CD4-positive, alpha-beta T cell treated with Interleukin-10 for 1 hour (primary cell): ENCODE results near the gene RGS18.
"Not testable (repeated sequence)": the region's sequence is repeated elsewhere in the genome, so short reads cannot be mapped to it uniquely, and the experiment has no call there.

Experiments used
- DNase-seq: peaks from one replicate; pipeline ENCODE4 v3.0.0-alpha.2; 2020

Gene RGS18, protein sequence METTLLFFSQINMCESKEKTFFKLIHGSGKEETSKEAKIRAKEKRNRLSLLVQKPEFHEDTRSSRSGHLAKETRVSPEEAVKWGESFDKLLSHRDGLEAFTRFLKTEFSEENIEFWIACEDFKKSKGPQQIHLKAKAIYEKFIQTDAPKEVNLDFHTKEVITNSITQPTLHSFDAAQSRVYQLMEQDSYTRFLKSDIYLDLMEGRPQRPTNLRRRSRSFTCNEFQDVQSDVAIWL

DNA sequence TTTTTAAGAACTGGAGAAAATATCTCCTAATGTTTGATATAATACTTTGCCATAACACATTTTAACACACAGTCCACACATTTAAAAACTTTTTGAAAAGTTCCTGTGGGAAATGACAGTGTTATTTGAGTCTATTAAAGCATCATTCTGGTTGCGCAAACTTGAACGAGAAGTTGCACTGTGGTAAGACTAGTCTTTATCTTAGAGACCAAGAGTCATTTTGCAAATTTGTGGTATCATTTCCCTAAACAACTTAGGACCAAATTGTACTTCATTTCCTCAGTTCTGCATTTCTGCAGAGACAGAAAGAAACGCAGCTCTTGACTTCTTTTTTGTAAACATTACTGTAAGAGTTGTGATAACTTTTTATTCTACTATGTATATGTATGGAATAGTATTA lies at the start of gene RGS18:
TSS of gene RGS18 (plus strand) at position 282 of the 400 bp plus-strand sequence. CDS start 176 bp downstream, outside the sequence.
- peak; percentile 7 for DNase-seq

DNA sequence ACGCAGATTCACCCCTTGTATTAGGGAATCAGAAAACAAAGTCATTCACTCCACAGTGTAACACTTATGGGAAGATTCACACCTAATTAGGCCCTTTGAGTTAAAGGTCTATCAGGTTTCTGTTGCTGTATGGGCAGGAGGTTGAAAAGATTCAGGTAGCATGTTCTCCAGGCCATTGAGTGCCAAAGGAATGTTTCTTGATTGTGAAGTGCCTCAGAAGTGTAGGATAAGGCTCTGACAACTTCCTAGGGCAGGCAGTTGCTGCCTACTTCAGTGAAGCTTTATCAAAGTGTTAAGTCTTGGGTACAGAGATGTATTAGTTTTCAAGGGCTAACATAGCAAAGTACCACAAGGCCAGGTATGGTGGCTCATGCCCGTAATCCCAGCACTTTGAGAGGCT lies 48.7 kb upstream of the RGS18 start:
- DNase-seq, result no peak

DNA sequence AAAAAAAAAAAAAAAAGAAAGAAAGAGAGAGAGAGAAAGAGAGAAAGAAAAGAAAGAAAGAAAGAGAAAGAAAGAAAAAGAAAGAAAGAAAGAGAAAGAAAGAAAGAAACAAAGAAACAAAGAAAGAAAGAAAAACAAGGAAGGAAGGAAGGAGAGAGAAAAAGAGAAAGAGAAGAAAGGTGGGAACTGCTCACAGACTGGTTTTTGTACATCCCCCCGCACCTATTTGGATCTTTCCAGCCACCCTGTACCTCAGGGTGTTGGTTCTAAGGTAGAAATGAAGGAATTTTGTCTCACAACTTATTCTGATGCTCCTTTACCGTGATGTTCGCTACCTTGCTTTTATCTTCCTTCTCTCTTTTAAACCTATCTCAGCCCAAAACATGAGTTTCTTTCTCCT lies 43.3 kb upstream of the RGS18 start:
- DNase-seq, result no peak

DNA sequence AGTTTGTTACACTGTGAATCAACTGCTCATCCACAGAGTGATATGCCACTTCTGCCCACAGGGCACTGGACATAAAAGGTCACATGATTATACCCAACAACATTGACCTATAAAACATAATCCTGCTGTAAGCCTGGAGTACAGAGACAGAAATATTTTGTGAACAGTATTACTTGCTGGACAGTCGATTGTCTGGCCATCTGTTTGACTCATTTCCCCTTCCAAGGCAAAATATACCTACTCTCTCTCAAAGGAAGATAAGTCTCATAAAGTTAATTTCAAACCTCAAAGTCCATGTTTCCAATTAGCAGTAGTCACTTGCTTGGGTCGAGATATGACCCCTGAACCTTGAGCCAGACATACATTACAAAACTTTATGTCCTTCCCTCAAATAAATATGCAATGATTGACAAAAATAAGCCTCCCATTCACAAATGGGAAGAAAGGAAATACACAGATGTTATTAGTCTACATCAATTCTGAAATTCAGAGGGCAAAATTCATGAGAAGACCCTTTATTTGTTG lies 39.3 kb upstream of the RGS18 start:
- no peak for DNase-seq

DNA sequence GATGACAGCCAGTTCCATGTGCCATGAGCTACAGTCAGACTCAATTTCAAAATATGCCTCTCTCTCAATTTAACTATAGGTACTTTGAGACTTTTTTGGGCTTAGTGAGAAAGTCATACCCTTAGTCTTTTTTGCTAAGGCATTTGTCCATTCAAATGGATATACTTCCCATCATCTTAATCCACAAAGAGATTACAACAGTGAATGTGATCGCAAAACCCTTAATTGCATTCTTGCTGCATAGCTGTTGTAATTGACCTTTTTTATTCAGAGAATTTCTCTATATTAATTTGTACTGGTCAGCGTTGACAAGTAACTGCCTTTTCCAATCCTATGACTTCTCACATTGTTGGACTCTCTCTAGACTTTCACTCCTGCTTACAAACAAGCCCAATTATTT lies 38.6 kb upstream of the RGS18 start:
- DNase-seq, result no peak

DNA sequence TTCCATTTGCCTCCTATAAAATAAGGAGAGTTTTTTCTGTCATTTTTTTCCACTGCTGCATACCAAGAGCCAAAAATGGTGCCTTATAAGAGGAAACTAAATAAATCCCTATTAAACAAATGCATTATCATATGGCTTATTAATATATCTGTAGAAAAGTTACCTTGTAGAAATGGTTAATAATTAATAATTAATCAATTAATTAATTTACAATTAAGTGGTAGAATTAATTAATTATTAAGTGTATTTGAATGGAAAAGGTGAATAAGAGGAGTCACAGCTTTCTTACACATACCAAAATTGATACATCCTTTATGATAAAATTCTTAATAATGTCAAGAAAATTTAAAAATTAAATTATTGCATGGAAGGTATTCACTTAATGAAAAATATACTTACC lies 35.6 kb upstream of the RGS18 start:
- no peak for DNase-seq

DNA sequence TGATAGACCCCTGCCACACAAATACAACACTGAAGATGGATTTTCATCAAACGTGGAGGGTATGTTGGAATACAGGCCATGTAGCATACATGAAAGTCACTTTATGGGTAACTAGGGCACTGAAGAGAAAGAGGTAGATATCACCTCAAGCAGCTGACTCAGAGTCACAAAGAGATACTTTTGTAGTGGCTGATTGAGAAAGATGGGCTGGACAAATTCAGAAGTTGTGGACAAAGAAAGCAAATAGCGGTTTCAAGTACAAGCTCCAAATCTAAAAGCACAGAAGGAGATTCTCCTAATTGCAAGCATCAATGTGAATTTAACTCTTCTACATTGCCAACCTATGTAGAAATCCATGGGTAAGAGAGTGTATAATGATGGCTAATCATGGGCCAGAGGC lies 35.0 kb upstream of the RGS18 start:
- DNase-seq, result no peak

DNA sequence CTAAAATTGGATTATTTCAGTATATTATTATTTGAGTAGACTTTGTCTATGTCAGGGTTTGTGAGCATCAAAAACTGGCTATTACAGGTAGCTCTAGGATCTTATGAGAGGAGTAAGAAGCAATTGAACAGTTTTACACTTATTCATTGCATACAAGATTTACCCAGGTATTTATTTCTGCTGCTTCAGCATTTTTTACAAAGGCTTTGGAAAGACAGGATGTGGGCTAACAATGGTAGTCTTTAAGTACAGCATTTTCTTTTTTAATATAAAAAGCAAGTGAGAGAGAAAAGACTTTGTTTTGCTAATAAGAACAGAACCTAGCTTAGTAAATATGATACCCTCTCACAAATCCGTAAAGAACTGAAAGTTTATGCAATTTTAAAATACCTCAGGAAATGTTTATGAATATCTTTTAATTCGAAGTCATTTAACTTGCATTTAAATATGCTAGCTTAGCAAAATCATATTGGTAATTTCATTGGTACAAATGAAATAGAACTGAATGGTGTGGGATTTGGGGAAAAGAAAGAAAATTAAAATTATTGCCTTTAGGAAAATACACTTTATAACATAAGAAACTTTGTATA lies 32.1 kb upstream of the RGS18 start:
- no peak for DNase-seq

DNA sequence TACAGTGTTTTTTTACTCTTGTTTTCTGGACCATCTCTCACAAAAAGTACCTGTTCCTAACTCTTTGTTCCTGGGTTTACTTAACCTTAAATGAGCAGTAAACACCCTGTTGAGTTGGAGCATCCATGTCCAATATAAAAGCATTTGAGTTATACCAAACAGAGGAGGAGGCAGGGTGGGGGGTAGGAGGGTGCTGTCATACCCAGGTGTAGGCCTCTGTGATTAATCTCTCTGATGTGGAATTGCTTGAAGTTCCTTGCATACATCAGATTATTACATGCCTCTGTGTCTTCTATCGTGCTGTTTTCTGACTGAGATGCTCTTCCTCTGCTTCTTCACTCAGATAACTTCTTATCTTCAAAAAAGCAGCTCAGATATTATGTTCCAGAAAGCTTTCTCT lies 28.1 kb upstream of the RGS18 start:
- DNase-seq, result no peak

DNA sequence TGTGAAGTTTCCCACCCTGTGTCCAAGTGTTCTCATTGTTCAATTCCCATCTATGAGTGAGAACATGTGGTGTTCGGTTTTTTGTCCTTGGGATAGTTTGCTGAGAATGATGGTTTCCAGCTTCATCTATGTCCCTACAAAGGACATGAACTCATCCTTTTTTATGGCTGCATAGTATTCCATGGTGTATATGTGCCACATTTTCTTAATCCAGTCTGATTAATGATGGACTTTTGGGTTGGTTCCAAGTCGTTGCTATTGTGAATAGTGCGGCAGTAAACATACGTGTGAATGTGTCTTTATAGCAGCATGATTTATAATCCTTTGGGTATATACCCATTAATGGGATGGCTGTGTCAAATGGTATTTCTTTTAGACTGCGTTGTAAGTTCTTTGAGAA lies 27.4 kb upstream of the RGS18 start:
- DNase-seq, result not testable (repeated sequence)

DNA sequence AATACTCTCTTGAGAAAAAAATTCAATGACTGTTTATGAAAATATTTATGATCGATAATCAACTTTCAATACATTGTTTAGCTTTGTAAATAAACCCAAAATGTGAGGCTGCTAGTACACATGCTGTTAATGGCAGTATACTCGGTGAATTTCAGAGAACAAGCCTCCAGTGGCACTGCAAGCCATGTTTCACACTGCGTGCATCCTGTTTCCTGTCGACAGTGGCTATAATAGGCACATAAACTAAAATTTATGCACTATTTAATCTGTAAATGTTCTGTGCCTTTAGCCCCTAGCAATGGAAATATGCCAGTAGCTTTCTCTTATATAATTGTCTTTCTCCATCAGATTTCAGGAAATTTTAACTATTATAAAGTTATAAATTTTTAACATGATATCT lies 26.3 kb upstream of the RGS18 start:
- no peak for DNase-seq

DNA sequence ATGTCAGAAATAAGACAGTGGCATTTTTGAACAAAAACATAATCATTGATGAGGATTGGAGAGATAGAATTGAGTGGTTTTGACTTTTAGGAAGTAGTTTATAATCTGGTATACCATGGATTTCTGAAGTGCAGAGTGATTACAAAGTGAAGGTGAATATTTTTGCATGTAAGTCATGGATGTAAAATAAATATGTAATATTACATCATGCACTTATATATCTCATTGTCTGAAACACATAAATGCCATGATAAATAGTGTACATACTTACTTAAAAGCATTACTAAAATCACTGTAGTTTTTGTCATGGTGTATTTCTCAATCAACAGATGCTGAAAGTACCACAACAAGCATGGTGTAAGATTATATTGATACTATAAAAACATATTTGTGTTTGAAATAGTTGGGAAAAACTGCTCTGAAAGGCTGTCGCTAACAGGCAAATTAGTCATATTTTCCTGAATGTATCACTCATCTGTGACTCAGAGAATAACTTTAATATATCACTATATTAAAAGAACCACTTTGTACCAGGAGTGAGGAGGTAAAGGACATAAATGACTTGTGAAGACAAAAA lies 24.8 kb upstream of the RGS18 start:
- no peak for DNase-seq

DNA sequence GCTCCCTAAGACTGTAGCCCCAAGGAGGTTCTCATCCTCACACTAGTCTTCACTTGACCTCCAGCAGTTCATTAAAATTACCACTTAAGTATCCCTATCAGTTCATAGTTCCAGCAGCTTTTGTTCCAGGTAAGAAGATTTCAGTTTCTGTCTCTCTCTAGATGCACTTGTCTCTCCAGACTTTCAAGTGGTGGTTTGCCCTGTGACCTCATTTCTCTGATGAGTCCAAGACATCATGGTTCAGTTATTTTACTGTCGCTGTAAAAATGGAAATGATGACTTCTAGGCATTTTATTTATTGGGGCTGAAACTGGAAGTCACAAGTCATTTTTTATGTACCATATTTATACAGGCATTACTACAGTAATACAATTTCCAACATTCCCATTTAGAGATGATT lies 17.9 kb upstream of the RGS18 start:
- no peak for DNase-seq

DNA sequence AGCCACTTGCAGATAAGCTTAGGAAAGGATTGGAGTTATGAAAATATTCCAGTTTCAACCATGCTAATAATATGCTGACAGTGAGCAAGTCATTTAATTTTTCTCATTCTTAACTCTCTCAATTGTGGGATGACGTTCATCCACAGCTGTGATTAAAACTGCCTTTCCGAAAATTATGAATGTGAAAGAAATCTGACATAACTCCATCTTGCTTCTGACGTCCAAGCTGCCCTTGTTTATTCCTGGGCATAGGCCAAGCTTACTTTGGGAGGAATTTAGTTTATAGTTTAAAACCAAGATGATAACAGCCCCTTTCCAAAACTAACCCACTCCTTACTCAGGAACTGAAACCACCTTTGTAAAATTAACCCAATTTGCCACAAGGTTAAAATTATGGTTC lies 11.0 kb upstream of the RGS18 start:
- DNase-seq, result no peak

DNA sequence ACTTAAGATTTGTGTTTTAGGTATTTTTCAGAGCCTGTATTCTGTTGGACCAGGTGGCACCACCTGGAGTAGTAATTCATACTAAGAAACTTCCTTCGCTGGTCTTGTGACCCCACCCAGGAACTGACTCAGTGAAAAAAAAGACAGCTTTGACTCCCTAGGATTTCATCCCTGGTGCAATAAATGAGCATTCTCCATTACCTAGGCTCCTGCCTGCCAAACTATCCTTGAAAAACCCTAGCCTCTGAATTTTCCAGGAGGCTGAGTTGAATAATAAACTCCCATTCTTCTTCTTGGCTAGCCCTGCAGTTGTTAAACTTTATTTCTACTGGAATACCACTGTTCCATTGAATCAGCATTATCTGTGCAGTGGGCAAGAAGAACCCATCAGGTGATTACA lies 10.6 kb upstream of the RGS18 start:
- DNase-seq, result no peak

DNA sequence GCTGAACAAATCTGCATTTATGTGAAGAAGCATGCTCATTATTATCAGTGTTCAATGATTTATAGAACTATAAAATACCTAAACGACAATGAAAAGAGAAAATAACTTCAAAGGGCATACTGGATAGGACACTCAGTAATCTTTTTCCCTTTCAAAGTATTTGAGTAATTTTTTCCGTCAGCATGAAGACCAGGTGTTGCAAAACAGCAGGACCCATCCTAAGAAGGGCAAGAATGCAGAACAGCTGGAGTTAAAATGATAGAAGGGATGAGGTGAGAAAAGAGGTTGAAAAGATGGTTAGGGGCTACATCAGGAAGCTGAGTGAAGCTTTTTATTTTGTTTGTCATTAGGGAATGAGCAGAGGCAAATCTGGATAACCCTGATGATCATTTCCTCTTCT lies 7.1 kb upstream of the RGS18 start:
- no peak for DNase-seq

DNA sequence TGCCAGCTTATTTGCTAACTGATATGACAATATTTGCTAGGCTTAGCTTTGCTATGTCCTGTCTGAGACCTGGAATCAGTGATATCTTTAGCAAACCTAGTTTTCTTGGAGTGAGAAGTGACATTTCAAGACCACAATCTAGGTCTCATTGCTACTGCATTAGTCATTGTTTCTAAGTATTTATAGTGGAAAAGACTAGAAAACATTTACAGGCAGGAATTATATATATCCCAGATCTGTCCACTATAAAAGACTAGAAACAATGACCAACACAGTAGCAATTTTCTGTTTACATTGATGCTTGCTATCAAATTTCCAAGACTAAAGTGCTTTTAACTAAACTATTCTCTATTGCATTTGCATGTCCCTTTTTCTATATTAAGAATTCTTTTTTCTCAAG lies 5.0 kb upstream of the RGS18 start:
- no peak for DNase-seq

DNA sequence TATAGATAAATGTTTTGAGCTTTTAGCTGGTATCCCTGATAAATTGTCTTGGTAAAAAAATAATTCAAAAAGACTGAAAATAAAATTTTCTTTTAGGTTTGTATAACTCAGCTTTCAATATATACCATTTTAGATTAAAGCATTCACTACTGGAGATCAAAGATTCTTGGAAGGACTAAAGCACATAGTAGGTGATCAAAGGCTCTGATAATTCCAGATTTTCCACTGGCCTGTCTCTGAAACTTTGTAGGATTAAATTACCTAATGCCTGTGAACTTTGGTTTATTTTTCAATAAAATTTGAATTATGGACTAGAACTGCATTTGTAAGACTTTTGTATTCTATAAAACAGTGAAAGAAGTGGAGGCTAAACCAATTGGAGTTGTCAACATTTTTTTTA lies 1.2 kb upstream of the RGS18 start:
- no peak for DNase-seq

DNA sequence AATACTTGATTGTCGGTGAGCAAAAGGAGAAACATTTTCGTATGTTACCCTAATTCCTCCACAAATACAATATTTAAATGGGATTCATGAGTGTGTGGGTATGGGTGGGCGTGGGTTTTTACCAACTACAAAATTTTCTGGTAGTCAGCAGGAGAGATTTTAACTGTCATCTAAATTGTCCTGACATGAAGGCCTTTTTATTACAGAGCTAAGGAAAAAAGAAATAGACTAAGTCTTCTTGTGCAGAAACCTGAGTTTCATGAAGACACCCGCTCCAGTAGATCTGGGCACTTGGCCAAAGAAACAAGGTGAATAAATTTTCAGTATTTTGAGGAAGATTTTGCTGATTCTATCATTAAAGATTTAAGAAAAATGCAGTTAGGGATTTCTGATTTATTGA lies 752 bp downstream of the RGS18 start:
- no peak for DNase-seq

DNA sequence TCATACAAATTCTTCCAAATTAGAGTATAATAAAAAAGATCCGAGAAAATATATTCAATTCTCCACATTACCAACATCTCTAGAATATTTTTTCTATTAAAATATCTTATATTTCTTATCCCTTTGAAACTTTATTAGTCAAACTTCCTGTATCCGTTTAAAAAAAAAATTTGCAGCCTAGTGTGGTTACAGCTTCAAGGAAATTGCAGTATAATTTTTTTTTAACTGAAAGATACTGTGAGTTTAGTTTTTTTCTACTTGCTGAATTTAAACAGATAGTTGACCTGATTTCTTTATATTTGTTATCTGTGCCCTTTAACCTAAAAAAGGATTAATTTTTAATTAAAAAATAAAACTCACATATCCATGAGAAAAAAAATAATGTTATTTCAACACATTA lies 1.5 kb downstream of the RGS18 start:
- no peak for DNase-seq

DNA sequence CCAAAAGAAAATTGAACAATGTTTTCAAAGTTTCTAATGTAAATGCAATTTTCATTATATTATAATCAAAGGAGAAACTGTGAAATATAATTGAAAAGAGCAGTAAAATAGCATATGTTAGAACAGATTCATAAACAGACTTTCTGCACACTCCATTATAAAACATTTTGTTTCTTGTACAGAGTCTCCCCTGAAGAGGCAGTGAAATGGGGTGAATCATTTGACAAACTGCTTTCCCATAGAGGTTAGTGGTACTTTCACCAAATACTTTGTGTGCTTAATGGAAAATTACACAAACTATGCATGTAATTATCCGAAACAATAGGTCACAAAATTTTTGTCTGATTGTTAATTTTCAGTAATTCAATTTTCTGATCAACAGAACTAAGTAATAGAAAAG lies 1.9 kb downstream of the RGS18 start:
- no peak for DNase-seq

DNA sequence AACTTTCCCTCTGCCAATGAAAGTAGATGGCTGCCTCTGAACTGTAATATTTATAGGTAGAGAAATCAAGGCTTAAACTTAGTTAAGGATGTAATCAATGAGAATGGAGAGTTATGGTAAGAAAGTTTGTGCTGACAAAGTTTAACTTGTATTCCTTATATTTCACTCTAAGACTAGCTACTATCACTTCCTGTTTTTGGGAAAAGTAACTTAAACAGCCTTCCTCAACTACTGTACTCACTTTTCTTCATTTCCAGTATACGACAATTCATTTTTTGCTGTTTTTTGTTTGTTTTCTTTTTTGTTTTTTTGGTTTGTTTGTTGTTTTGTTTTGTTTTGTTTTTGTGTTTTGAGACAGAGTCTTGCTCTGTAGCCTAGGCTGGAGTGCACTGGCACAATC lies 3.7 kb downstream of the RGS18 start:
- no peak for DNase-seq

DNA sequence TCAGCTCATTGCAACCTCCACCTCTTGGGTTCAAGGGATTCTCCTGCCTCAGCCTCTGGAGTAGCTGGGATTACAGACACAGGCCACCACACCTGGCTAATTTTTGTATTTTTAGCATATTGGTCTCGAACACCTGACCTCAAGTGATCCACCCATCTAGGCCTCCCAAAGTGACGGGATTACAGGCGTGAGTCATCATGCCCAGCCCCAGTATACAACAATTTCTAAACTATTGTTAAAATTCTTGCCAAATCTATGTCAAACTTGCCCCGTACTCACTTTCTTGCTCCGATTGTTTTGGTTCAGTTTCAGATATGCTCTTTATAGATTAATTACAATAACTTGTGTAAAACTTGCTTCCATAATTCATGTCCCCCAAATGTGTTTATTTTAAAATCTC lies 4.1 kb downstream of the RGS18 start:
- no peak for DNase-seq

DNA sequence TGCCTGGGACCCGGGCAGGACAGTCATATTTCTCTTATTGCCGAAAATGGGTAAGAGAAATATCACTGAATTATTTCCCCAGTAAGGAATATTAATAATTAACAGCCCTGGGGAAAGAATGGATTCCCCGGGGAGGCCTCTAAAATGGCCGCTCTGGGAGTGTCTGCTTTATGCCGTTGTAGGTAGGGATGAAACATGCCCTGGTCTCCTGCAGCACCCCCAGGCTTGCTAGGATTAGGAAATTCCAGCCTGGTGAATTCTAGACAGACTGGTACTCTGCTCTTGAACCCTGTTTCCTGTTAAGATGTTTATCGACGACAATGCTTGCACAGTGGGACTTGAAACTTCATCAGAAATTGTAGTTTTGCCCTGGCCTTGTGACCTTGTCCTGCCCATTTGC lies 6.7 kb downstream of the RGS18 start:
- DNase-seq, result not testable (repeated sequence)

DNA sequence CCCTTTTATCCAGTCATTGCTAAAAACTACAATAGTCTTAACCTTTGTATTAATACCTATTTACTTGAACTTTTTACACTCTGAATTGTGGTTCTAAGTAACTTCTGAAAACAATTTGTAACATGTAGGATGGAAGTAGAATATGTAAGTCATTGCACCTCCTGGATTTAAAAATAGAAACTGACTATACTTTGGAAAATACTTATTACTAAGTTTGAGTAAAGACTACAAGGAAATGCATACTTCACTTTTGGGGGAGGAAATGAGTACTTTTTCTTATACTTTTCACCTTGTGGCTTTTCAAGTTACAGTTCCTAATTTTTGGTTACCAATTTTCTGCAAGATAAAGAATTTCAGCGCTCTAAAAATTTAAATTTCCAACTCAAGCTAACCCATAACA lies 8.7 kb downstream of the RGS18 start:
- DNase-seq, result no peak
